NCI-H82 treated with DMSO at 0.1 percent for 48 hours (cell line): ENCODE data around the gene MCEMP1.
A peak's percentile ranks its signal among the peaks of the same experiment; 100 is the strongest.

Experiments used
- DNase-seq: peaks from one replicate; lab custom pipeline; 2025; ENCODE audit not compliant: unreplicated experiment; lab: John Stamatoyannopoulos, UW

Gene MCEMP1

GRCh38 chr19:7670790-7671189 is 6.1 kb upstream of the MCEMP1 start:
- no peak for DNase-seq

- no peak for DNase-seq
These were observed 4.4 kb upstream of the MCEMP1 start for GRCh38 chr19:7672522-7672921.

DNA sequence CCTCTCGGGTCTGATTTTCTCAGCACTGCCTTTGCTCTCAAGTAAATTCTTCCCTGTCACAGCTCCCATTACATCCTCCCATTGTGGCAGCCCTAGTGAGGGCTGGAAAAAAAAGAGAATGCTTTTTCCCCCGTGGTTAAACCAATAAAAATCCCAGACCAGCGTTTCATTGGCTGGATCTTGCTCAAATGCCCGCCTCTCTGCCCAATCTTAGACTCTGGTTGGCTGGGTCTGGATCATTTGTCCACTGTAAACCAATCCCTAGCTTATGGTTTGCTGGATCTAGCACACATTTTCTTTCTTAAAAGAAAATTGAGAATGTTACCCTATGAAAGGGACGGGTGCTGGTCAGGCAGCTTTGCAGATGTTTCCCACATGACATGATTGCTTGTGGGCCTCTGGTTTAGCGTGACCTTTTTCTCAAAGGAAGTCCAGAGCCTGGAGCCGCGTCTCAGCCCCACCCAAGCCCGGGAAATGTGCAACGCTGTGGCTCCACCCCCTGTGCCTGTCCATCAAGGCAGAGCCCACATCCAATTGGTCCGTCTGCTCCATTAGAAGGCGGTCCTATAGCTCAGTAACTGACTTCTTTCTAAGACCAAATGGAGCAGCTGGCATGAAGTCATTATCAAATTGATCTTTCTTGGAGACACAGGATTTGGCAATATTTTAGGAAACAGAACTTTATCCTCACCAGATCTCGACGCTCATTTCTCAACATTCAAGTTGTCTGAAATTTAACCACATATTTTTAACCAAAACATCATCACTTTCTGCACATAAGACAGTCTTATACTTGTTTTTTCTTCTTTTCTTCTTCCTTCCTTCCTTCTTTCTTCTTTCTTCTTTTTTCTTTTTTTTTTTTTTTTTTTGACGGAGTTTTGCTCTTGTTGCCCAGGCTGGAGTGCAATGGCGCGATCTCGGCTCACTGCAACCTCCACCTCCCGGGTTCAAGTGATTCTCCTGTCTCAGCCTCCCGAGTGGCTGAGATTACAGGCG is 2.6 kb upstream of the MCEMP1 start:
- DNase-seq, result peak; percentile 57

DNA sequence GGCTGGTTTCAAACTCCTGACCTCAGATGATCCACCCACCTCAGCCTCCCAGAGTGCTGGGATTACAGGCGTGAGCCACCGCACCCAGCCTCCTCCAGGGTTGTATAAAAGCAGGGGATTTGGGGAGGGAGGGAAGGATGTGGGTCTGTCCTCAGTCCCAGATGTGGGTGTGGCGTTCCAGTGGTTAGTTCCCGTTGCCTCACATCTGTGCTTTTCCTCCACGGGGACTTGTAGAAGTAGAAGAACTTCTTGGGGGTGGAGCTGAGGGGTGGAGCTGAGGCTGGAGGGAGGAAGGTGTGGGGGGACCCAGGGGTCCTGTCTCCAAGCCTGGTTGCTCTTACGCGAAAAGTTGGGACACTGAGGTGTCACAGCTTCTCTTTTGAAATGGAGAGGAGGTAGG is 514 bp upstream of the MCEMP1 start:
- no peak for DNase-seq

GRCh38 chr19:7677669-7678311 is 900 bp downstream of the MCEMP1 start:
- no peak for DNase-seq

GRCh38 chr19:7678971-7679751 is 2.3 kb downstream of the MCEMP1 start:
- peak; percentile 52 for DNase-seq

DNA sequence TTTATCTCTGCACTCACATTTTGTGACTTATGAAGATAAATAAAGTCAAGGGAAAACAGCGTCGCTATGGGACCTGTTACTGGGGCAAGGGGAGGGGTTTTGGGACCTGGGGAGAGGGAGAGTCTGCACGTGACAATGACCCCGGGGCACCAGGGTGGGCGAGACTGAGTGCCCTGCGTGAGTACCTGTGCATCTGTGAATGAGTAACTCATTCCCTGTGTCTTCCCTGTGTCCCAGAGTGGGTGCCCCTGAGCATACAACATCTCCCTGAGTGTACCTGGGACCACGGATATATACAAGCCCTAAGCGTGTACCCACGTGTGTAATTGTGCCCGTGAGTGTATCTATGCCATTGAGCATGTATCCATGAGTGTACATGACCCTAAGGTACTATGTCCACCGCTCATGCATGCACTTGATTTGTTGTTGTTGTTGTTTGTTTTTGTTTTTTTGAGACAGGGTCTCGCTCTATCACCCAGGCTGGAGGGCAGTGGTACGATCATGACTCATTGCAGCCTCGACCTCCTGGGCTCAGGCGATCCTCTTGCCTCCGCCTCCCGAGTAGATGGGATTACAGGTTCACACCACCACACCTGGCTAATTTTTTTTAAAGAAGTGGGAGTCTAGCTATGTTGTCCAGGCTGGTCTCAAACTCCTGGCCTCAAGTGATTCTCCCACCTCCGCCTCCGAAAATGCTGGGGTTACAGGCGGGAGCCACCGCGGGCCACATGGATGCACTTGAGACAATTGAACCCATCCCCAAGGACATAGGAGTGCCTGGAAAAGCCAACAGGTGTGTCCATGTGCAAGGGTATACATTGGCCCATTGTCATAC is 3.1 kb downstream of the MCEMP1 start:
- no peak for DNase-seq

- DNase-seq, result no peak
These were observed 3.9 kb downstream of the MCEMP1 start, which contains the start of gene TRAPPC5 for GRCh38 chr19:7680606-7681339. TSS of gene TRAPPC5 (plus strand) at chr19:7680833. CDS start at chr19:7682254, 1,421 bp downstream.

DNA sequence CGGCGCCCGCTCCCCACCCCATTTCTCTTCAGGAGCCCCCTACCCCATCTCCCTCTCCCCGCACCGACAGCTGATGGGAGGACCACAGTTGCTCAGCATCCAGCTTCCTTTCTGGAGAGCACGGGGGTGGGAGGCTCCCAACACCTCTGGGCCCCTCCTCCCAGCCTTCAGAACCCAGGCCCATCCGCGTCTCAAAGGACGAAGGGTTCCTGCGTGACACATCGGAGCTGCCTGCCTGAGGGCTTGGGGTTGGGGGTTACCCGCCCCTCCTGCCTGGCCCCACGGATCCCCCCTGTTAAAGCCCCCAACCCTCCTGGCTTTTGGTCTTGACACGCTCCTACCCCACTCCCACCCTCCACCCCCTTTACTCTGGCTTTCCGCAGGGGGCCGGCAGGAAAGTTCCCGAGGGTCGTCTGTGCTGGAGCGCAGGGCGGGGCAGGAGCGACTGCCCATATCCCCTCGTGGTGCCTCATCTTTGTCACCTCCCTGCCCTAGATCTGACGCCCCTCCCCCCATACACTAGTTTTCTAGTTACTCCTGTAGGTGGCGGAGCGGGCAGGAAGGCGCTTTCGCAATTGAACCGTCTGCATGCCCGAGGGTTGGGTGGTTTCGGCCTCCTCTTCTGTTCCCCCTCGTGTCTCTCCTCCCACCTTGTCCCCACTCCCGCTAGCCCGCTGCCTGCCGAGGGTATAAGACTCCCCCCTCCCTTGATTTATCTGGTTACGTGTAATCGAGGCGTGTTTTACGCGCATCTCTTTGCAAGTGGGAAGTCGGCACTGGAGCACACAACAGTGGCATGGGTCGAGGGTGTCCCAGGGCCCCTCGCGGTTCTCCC is 4.7 kb downstream of the MCEMP1 start:
- DNase-seq, result peak; percentile 9

DNA sequence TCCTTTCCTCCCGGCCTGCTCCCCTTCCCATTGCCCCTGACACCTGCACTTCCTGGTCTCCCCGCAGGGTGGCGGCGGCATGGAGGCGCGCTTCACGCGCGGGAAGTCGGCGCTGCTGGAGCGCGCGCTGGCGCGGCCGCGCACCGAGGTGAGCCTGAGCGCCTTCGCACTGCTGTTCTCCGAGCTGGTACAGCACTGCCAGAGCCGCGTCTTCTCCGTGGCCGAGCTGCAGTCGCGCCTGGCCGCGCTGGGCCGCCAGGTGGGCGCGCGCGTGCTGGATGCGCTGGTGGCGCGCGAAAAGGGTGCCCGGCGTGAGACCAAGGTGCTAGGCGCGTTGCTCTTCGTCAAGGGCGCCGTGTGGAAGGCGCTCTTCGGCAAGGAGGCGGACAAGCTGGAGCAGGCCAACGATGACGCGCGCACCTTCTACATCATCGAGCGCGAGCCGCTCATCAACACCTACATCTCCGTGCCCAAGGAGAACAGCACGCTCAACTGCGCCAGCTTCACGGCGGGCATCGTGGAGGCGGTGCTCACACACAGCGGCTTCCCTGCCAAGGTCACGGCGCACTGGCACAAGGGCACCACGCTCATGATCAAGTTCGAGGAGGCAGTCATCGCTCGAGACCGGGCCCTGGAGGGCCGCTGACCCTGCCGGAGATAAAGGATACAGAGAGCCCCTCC is 5.4 kb downstream of the MCEMP1 start:
- no peak for DNase-seq

GRCh38 chr19:7685546-7686445 is 8.9 kb downstream of the MCEMP1 start:
- DNase-seq, result no peak

DNA sequence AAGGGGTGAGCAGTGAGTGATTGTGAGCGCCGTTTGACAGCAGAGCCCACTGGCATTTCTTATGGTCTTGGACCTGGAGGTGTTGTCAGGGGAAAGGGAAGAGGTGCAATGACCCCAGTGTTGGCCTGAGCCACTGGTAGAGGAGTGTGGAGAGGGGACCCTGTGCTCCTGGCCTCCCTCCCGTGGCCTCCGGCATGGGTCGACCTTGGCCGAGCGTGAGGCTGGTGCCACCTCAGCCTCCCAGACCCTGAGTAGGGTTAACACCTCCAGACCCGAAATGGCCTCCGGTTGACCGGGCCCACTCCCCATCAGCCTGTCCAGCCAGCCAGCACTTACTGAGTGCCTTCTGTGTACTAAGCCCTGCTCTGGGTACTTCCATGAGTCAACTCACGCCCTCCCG is 10.3 kb downstream of the MCEMP1 start:
- DNase-seq, result no peak

DNA sequence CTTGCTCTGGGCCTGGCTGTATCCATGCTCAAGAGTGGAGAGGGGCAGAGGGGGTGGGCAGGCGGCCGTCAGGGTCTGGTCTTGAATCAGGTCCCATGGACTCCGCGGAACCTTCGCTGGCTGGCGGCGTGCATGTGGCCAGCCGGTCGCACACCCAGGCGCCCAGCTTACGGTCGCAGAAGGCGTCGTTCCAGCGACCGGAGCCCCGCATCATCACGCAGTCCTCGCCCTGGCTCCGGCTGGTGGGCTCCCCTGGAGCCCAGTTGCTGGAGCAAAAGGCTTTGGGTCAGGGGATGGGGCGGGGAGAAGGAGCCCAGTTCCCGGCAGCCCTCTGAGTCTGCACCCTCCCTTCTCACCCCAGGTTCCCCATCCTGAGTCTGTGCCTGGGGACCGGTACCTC is 12.3 kb downstream of the MCEMP1 start:
- no peak for DNase-seq

GRCh38 chr19:7690779-7691258 is 13.9 kb downstream of the MCEMP1 start:
- DNase-seq, result no peak

GRCh38 chr19:7691497-7691896 is 14.6 kb downstream of the MCEMP1 start:
- DNase-seq, result no peak

DNA sequence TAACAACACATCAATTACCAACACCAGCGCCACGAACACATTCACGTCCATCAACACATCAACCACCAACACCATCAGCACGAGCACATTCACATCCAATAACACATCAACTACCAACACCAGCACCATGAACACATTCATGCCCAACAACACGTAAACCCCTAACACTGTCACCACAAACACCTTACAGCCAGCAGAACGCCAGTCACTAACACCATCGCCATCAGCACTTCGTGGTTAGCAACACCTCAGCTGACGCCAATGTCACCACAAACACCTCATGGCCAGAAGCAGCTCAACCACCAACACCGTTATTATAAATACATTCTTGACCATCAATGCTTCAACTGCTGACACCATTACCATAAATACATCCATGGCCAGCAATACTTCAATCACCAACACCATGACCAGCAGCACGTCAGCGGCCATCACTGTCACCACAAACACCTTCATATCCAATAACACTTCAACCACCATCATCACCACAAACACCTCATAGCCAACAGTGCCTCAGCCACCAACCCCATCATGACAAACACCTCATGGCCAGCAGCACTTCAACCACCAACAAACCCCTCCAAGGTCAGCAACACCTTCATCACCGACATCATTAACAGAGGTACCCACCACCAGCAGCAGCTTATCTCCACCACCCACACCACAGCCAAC is 15.7 kb downstream of the MCEMP1 start:
- no peak for DNase-seq

GRCh38 chr19:7694499-7694898 is 17.6 kb downstream of the MCEMP1 start:
- DNase-seq, result no peak
